ENCODE measurements around the gene CHRNA5.

Gene CHRNA5

DNA sequence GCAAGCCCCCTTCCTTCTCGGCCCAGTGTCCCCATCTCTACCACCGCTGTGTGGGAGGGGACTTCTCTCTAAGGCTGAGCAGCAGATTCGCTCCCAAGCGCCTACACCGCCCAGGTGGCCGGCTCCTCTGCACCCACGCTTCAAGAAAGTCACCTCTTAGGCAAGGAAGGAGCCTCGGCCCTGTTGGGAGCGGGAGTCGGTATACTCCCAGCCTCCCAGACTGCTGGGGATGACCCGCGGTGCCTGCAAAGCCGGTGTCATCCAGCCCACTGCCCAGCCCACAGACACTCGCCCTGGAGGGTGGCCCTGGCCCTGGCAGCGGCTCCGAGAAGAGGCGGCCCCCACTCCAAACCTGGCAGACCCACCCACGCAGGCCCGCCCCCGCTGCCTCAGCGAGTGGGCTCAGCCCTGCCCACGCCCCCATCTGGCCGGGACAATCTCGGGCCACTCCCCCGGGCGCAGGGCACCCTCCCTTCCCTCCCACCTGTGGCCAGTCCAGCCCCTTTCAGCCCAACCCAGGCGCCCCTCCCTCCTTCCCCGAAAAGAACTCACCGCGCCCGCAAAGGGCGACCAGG is 75.3 kb downstream of the CHRNA5 start:
- DNase-seq: no peak

DNA sequence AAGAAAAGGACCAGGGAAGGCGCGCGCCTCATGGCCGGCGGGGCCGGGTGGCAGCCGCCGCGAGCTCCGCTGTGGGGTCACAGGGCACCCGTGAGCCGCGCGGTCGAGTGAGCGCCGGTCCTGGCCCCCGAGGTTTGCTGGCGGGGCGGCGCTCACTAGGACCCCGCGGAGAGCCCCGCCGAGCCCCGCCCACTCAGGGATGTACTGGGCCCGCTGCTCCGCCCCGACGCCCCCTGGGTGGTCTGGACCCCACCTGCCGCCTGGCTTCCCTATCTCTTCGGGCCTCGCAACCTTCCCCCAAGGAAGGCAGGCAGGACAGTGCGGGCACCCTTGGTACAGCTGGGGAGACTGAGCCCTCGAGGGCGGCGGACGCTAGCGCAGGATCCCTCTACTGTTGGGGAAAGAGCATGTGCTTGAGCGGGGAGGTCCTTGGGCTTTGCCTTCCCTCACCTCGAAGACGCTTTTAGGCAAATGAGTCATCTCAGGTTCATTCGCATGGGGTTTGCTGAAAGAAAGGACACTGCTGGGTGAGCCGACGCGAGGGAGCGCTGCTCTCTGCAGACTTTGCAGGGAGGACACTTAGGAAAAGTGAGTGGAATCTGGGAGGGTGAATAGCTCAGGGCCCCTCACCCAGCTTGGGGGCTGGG is 75.9 kb downstream of the CHRNA5 start, which contains the start of gene CHRNB4:
Gene CHRNB4, minus strand, starts transcription at position 109 of the 647 bp plus-strand sequence. Its CDS starts 77 bp downstream, at position 32.
- DNase-seq: no peak

DNA sequence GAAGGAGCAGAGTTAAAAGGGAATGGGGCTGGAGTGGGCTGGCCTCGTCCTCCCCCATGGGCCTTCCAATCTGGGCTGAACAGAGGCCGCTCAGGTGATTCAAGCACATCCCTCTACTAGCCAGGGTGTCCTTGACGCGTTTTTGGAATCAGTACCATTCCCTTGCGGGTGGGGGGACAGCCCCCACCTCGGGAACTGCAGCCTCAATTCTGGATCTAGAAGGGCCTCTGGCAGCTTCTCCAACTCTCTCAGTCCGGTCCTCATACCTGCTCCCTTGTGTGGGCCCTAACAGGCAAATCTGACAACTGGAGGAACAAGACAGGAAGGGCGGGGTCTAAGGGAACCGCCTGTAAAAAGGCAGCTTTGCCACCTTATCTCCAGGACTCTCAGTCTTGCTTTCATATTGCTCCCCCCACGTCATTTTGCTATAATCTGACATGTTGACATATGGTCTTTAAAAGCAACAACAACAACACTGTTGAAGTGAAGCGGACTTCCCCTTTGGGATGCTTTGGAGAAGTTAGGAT is 76.5 kb downstream of the CHRNA5 start:
- no peak for DNase-seq

DNA sequence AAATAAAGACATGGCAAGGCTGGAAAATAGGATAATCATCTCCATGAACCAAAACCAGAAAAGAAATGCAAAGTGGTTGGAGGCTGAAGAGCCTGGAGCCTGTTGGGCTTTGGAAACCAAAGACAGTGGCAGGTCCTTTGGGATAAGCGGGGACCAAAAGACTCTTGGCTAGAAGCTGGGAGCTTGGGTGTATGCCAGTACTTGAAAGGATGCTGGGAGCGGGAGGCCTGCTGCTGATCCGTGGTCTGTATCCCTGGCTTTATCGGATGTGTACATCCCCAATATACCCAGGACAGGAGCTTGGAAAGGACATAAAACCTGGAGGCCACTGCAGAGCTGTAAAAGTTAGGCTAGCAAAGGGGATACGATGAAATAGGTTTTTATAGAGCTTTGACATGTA is 77.0 kb downstream of the CHRNA5 start:
- no peak for DNase-seq
